ENCODE data around the gene NRCAM.

- no peak for TF ChIP-seq CTCF (IDR thresholded peaks at IDR 0.05; ENCODE audit: insufficient read depth, low read length, poor library complexity, severe bottlenecking)
- no peak for TF ChIP-seq EZH2phosphoT487 (conservative IDR thresholded peaks at IDR 0.05; ENCODE audit: low read length)
Observed at GRCh38 chr7:108395426-108395825, 60.8 kb downstream of the NRCAM start.

All from SU-DHL-6 (cell line).